HepG2 (cell line): ENCODE data around the gene QTRT2.

Experiments
- CEBPB ChIP-seq: IDR thresholded peaks from 2 replicates; pipeline ENCODE4 v1.6.1; 2011; ENCODE audit warnings: low read depth, low read length, improper control_type of control experiment, borderline replicate concordance
- CTCF ChIP-seq: sonication (generic); formaldehyde crosslinking; IDR thresholded peaks from 2 replicates; pipeline ENCODE4 v1.5.0; 2020; ENCODE audit warnings: mild to moderate bottlenecking, missing genetic modification reagents, moderate library complexity
- EZH2 ChIP-seq: conservative IDR thresholded peaks from 2 replicates; pipeline ENCODE4 v1.6.1; 2012; ENCODE audit warnings: mild to moderate bottlenecking, low read depth, low read length, moderate library complexity
- POLR2A ChIP-seq, 2 experiments: IDR thresholded peaks; 2 replicates each; pipeline ENCODE4 v1.6.1; 2011; ENCODE audit warnings: low read depth in 2 of 2, low read length in 2 of 2, mild to moderate bottlenecking in 1 of 2, moderate library complexity in 1 of 2; ENCODE audit not compliant: insufficient read depth in 1 of 2
- RNF2 ChIP-seq: fragments of 450-650 bp; conservative IDR thresholded peaks from 2 replicates; pipeline ENCODE4 v1.6.1; 2016; ENCODE audit warnings: low read depth
- SMC3 ChIP-seq: IDR thresholded peaks from 2 replicates; pipeline ENCODE4 v1.6.1; 2011; ENCODE audit warnings: low read length, improper control_type of control experiment
- SUZ12 ChIP-seq: fragments of 150-350 bp; IDR thresholded peaks from 2 replicates; pipeline ENCODE4 v1.6.1; 2014; ENCODE audit warnings: low read depth, low read length
- TAF1 ChIP-seq: sonication (generic); formaldehyde crosslinking; IDR thresholded peaks from 2 replicates; pipeline ENCODE4 v1.4.0; 2020; ENCODE audit warnings: missing genetic modification reagents
- ZNF274 ChIP-seq: sonication (generic); formaldehyde crosslinking; IDR thresholded peaks from 2 replicates; pipeline ENCODE4 v1.5.1; 2020; ENCODE audit warnings: mild to moderate bottlenecking, missing genetic modification reagents
- ZNF572 ChIP-seq: sonication (generic); formaldehyde crosslinking; IDR thresholded peaks from 2 replicates; pipeline ENCODE4 v1.5.1; 2020; ENCODE audit warnings: mild to moderate bottlenecking, missing genetic modification reagents
- ZUFSP ChIP-seq: sonication (generic); formaldehyde crosslinking; IDR thresholded peaks from 2 replicates; pipeline ENCODE4 v1.9.0; 2021; ENCODE audit warnings: missing genetic modification reagents, mild to moderate bottlenecking, borderline replicate concordance

DNA sequence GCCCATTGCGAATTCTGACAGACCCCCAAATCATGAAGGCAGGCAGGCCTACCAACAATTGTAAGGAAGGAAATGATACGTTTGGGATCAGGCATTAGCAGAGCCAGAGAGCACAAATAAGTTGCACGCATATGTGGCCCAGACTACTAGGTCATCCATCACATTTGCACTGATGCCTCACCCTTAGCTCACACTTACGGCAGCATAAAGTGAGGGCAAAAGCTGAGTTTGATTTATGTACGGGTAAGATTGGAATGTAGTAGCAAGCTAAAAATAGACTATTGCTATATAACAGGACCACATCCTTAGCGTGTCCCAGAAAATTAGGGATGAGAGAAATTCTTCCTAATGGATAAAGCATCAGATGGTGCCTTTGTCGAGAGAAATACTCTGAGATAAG, 58.6 kb downstream of the QTRT2 start:
- no peak for TF ChIP-seq RNF2
- no peak for TF ChIP-seq CTCF (CRISPR knock-in tag)
- no peak for TF ChIP-seq CEBPB
- no peak for TF ChIP-seq SUZ12
- no peak for TF ChIP-seq EZH2
- TF ChIP-seq POLR2A (IDR thresholded peaks at IDR 0.05; ENCODE audit: insufficient read depth in 1 of 2, low read depth in 2 of 2, low read length in 2 of 2) = no peak
- no peak for TF ChIP-seq ZNF572 (CRISPR knock-in tag)
- no peak for TF ChIP-seq SMC3
- TF ChIP-seq ZUFSP (CRISPR knock-in tag) = no peak
- TF ChIP-seq ZNF274 (CRISPR knock-in tag) = no peak
- no peak for TF ChIP-seq TAF1 (CRISPR knock-in tag)
